IMR-90 (cell line): ENCODE results near the gene MAP2K5. TPM values are rescaled to one million over a fixed set of nuclear protein-coding genes. Genes with fewer than 3 reads are reported as not detected.

Source experiments
- ATAC-seq: fragments of 200-7000 bp; cut with Tn5 transposase; 2 replicates; pipeline ENCODE4 v1.9.1; 2020; ENCODE audit warnings: low read depth, mild to moderate bottlenecking, moderate library complexity
- BruUV-seq: library from RNA; stranded (reverse); fragments of 400-500 nt; replicated peaks from 2 replicates; lab custom pipeline; 2021; lab: Mats Ljungman, UMichigan
- CTCF ChIA-PET: fragments of 300-600 bp; formaldehyde crosslinking; extraction: SDS; loops from one replicate; lab custom pipeline; 2021; ENCODE audit warnings: antibody characterized with exemption; lab: Yijun Ruan, JAX
- POLR2A ChIA-PET: fragments of 300-600 bp; sonication (Branson Sonifier 250); formaldehyde crosslinking; loops from one replicate; lab custom pipeline; 2022; ENCODE audit warnings: antibody characterized with exemption; ENCODE audit not compliant: unreplicated experiment; lab: Charles Lee
- DNase-seq: peaks from one replicate; pipeline ENCODE4 v3.0.0; 2013
- H2AFZ ChIP-seq: replicated peaks from 2 replicates; pipeline ENCODE3; 2013; ENCODE audit warnings: low read length, mild to moderate bottlenecking; ENCODE audit not compliant: poor library complexity
- H2AK5ac ChIP-seq: 2 replicates; pipeline ENCODE4 v1.6.1; 2013; ENCODE audit warnings: low read depth, low read length, inconsistent platforms
- H2AK9ac ChIP-seq: replicated peaks from 2 replicates; pipeline ENCODE3; 2013; ENCODE audit warnings: mild to moderate bottlenecking, low read depth, low read length, moderate library complexity; ENCODE audit not compliant: poor library complexity
- H2BK120ac ChIP-seq: 2 replicates; pipeline ENCODE4 v1.6.1; 2013; ENCODE audit warnings: low read depth, low read length, inconsistent platforms
- H2BK15ac ChIP-seq: 3 replicates; pipeline ENCODE4 v1.6.1; 2013; ENCODE audit warnings: low read depth, low read length, inconsistent platforms
- H2BK20ac ChIP-seq: 2 replicates; pipeline ENCODE4 v1.6.1; 2013; ENCODE audit warnings: low read depth, mild to moderate bottlenecking, inconsistent platforms, low read length, moderate library complexity
- H2BK5ac ChIP-seq: 2 replicates; pipeline ENCODE4 v1.6.1; 2013; ENCODE audit warnings: mild to moderate bottlenecking, low read depth, low read length, inconsistent platforms; ENCODE audit not compliant: poor library complexity, severe bottlenecking
- H3K14ac ChIP-seq: replicated peaks from 2 replicates; pipeline ENCODE4 v1.6.1; 2013; ENCODE audit warnings: low read depth, low read length, inconsistent platforms
- H3K18ac ChIP-seq: 2 replicates; pipeline ENCODE4 v1.6.1; 2013; ENCODE audit warnings: low read depth, low read length, control low read depth
- H3K23ac ChIP-seq: 2 replicates; pipeline ENCODE4 v1.6.1; 2013; ENCODE audit warnings: low read depth, low read length, inconsistent platforms
- H3K27ac ChIP-seq: 2 replicates; pipeline ENCODE4 v1.5.1; 2013; ENCODE audit warnings: mild to moderate bottlenecking, control low read depth, low read length; ENCODE audit not compliant: insufficient read depth
- H3K27me3 ChIP-seq: 2 replicates; pipeline ENCODE4 v1.6.1; 2013; ENCODE audit warnings: low read length; ENCODE audit not compliant: control insufficient read depth, insufficient read depth
- H3K36me3 ChIP-seq: 2 replicates; pipeline ENCODE4 v1.6.1; 2013; ENCODE audit warnings: low read length, mixed read lengths; ENCODE audit not compliant: control insufficient read depth, insufficient read depth
- H3K4ac ChIP-seq: 2 replicates; pipeline ENCODE4 v1.6.1; 2013; ENCODE audit warnings: low read depth, low read length, inconsistent platforms
- H3K4me1 ChIP-seq: 2 replicates; pipeline ENCODE4 v1.6.1; 2013; ENCODE audit warnings: low read length, mixed read lengths; ENCODE audit not compliant: control insufficient read depth, insufficient read depth
- H3K4me2 ChIP-seq: 2 replicates; pipeline ENCODE4 v1.6.1; 2013; ENCODE audit warnings: low read depth, mild to moderate bottlenecking, control low read depth, low read length, moderate library complexity
- H3K4me3 ChIP-seq: 2 replicates; pipeline ENCODE4 v1.5.1; 2013; ENCODE audit warnings: low read depth, mild to moderate bottlenecking, control low read depth, low read length, moderate library complexity; ENCODE audit not compliant: insufficient read depth
- H3K56ac ChIP-seq: 2 replicates; pipeline ENCODE4 v1.6.1; 2013; ENCODE audit warnings: low read length, inconsistent platforms; ENCODE audit not compliant: insufficient read depth; ENCODE audit errors: extremely low read depth
- H3K79me1 ChIP-seq, 2 experiments: 2 replicates each; pipeline ENCODE4 v1.6.1; 2013; ENCODE audit warnings: low read length in 2 of 2, inconsistent platforms in 1 of 2, low read depth in 1 of 2
- H3K9ac ChIP-seq: 2 replicates; pipeline ENCODE4 v1.6.1; 2013; ENCODE audit warnings: low read depth, low read length, control low read depth
- H3K9me1 ChIP-seq: 2 replicates; pipeline ENCODE4 v1.6.1; 2013; ENCODE audit warnings: low read length, inconsistent platforms; ENCODE audit not compliant: insufficient read depth
- H3K9me3 ChIP-seq: 2 replicates; pipeline ENCODE4 v1.6.1; 2013; ENCODE audit warnings: low read length; ENCODE audit not compliant: control insufficient read depth, insufficient read depth
- H4K20me1 ChIP-seq: 2 replicates; pipeline ENCODE4 v1.6.1; 2013; ENCODE audit warnings: low read length, inconsistent platforms; ENCODE audit not compliant: insufficient read depth
- H4K5ac ChIP-seq: 2 replicates; pipeline ENCODE4 v1.6.1; 2013; ENCODE audit warnings: mild to moderate bottlenecking, low read depth, low read length, control low read depth
- H4K8ac ChIP-seq, 2 experiments: 2 replicates each; pipeline ENCODE4 v1.6.1; 2013; ENCODE audit warnings: low read depth in 2 of 2, low read length in 2 of 2, control low read depth in 1 of 2, inconsistent platforms in 1 of 2
- H4K91ac ChIP-seq: 2 replicates; pipeline ENCODE4 v1.6.1; 2013; ENCODE audit warnings: low read depth, low read length, inconsistent platforms; ENCODE audit not compliant: insufficient read depth
- CHD1 ChIP-seq: IDR thresholded peaks from 2 replicates; pipeline ENCODE4 v1.6.1; 2012; ENCODE audit warnings: low read depth, low read length, improper control_type of control experiment
- MAFK ChIP-seq: IDR thresholded peaks from 2 replicates; pipeline ENCODE4 v1.6.1; 2012; ENCODE audit warnings: low read depth, low read length, improper control_type of control experiment
- MAZ ChIP-seq: IDR thresholded peaks from 2 replicates; pipeline ENCODE4 v1.6.1; 2012; ENCODE audit warnings: low read depth, mild to moderate bottlenecking, low read length, improper control_type of control experiment, moderate library complexity, borderline replicate concordance
- MXI1 ChIP-seq: IDR thresholded peaks from 2 replicates; pipeline ENCODE4 v1.6.1; 2012; ENCODE audit warnings: low read depth, mild to moderate bottlenecking, low read length, moderate library complexity, borderline replicate concordance
- NFE2L2 ChIP-seq: fragments of 150-350 bp; IDR thresholded peaks from 2 replicates; pipeline ENCODE4 v1.6.1; 2016; ENCODE audit warnings: low read depth, mild to moderate bottlenecking, low read length
- RAD21 ChIP-seq: IDR thresholded peaks from 2 replicates; pipeline ENCODE4 v1.6.1; 2012; ENCODE audit warnings: low read length, improper control_type of control experiment
- RCOR1 ChIP-seq: IDR thresholded peaks from 2 replicates; pipeline ENCODE4 v1.6.1; 2012; ENCODE audit warnings: mild to moderate bottlenecking, low read length, improper control_type of control experiment; ENCODE audit not compliant: insufficient replicate concordance
- SMC3 ChIP-seq: fragments of 150-350 bp; IDR thresholded peaks from 2 replicates; pipeline ENCODE4 v1.6.1; 2016; ENCODE audit warnings: low read depth, mild to moderate bottlenecking, antibody characterized with exemption, low read length, moderate library complexity
- WGBS, 2 experiments: methylation state at CpG; one replicate each; pipeline versions ENCODE4 v1.1.5 to v1.1.7; 2013; ENCODE audit warnings: missing lambda C conversion rate in 2 of 2; ENCODE audit not compliant: insufficient read length in 1 of 2; ENCODE audit errors: extremely low coverage in 2 of 2; 5-methylcytosine and 5-hydroxymethylcytosine counted together
- dilution Hi-C: fragments of 300-500 bp; cut with HindIII; formaldehyde crosslinking; loops from one replicate; pipeline ENCODE4 v1.14.3; 2018; ENCODE audit warnings: low sequenced_read_pairs; ENCODE audit not compliant: unreplicated experiment
- in situ Hi-C: fragments of 300-500 bp; cut with MboI; formaldehyde crosslinking; loops from 3 replicates; pipeline ENCODE4 v1.14.3; 2019; ENCODE audit warnings: low sequenced_read_pairs, inconsistent platforms, mixed read lengths
- intact Hi-C: fragments of 100-400 bp; cut with micrococcal nuclease; formaldehyde crosslinking; loops from 2 replicates; pipeline ENCODE4 v1.10.0; 2022
- polyA plus RNA-seq, 3 experiments: library from polyadenylated mRNA; depleted of rRNA; stranded (reverse); fragments of >200 nt; gene quantifications; 2 replicates each; pipeline ENCODE4 v1.2.3, GENCODE V29; 2012; ENCODE audit warnings: low replicate concordance in 1 of 3
- total RNA-seq: library from RNA; depleted of rRNA; stranded (reverse); fragments of >200 nt; gene quantifications from 2 replicates; pipeline ENCODE4 v1.2.3, GENCODE V29; 2012
- TF ChIP-seq, protein P1 (sequence below): fragments of 150-350 bp; IDR thresholded peaks from 2 replicates; pipeline ENCODE4 v1.6.1; 2017; ENCODE audit warnings: mild to moderate bottlenecking, antibody characterized with exemption, low read length, low read depth
- TF ChIP-seq, protein P2 (sequence below): conservative IDR thresholded peaks from 2 replicates; pipeline ENCODE4 v1.5.1; 2012; ENCODE audit warnings: mild to moderate bottlenecking, low read depth, low read length, improper control_type of control experiment

MAP2K5 gene
- total and polyA plus RNA-seq, 2 of the 4 experiments (the other 2 are of a cell fraction), result 1.6 to 6.1 TPM

DNA sequence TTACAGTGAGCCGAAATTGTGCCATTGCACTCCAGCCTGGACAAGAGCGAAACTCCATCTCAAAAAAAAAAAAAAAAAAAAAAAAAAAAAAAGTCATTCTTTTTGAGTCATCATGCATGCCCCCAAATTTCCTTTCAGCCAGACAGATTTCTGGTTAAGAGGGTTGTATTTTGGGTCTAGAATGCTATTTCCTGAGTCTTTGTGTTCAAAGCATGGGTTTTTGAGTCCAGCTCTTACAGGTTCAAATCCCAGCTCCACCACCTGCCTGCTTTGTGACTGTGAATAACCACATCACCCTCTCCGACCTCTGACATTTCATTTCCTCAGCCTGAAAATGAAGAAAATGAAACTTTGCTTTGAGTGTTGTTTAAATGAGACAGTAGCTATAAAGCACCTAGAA, 30.9 kb upstream of the MAP2K5 start:
- Histone ChIP-seq H3K9me3 (no peaks in the 10 kb centered on the region), H4K20me1 (no peaks in the 10 kb centered on the region), H3K4ac (peak overlapping the region; percentile 65), H2AK5ac (peak overlapping the region; percentile 14; the same call in 1 of the 2 replicates), H3K4me3 (no peak overlapping the region), H4K8ac (peak overlapping the region in 1 of 2 experiments; percentile 75; a peak in 1 of 4 replicates), H4K5ac (no peak overlapping the region), H3K79me1 (no peaks in the 10 kb centered on the region), H3K14ac (peak overlapping the region; percentile 57), H3K56ac (no peak overlapping the region), H3K27ac (peak overlapping the region; percentile 50; the same call in 1 of the 2 replicates), H3K4me1 (peaks cover 7% of the 10 kb centered on the region), H3K23ac (no peak overlapping the region), H3K36me3 (no peaks in the 10 kb centered on the region), H3K18ac (no peak overlapping the region; the same call in 1 of the 2 replicates), H2AFZ (no peak overlapping the region), H2BK20ac (peak overlapping the region; percentile 88), H3K4me2 (no peak overlapping the region), H2BK5ac (no peak overlapping the region), H3K27me3 (no peaks in the 10 kb centered on the region), H2AK9ac (no peak overlapping the region), H3K9me1 (peaks cover 2% of the 10 kb centered on the region; the same call in 1 of the 2 replicates), H2BK15ac (no peak overlapping the region), H4K91ac (peak overlapping the region; percentile 57; the same call in 1 of the 2 replicates), H3K9ac (no peak overlapping the region), H2BK120ac (peak overlapping the region; percentile 75; the same call in 1 of the 2 replicates)
- ATAC-seq (no peak), DNase-seq (peak; percentile 11)
- TF ChIP-seq MXI1 (no peak), RAD21 (no peak), MAZ (no peak), MAFK (no peak), SMC3 (no peak), CHD1 (no peak), RCOR1 (no peak), NFE2L2 (no peak)
- TF ChIP-seq, protein P1, sequence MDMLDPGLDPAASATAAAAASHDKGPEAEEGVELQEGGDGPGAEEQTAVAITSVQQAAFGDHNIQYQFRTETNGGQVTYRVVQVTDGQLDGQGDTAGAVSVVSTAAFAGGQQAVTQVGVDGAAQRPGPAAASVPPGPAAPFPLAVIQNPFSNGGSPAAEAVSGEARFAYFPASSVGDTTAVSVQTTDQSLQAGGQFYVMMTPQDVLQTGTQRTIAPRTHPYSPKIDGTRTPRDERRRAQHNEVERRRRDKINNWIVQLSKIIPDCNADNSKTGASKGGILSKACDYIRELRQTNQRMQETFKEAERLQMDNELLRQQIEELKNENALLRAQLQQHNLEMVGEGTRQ, result no peak
- TF ChIP-seq, protein P2, sequence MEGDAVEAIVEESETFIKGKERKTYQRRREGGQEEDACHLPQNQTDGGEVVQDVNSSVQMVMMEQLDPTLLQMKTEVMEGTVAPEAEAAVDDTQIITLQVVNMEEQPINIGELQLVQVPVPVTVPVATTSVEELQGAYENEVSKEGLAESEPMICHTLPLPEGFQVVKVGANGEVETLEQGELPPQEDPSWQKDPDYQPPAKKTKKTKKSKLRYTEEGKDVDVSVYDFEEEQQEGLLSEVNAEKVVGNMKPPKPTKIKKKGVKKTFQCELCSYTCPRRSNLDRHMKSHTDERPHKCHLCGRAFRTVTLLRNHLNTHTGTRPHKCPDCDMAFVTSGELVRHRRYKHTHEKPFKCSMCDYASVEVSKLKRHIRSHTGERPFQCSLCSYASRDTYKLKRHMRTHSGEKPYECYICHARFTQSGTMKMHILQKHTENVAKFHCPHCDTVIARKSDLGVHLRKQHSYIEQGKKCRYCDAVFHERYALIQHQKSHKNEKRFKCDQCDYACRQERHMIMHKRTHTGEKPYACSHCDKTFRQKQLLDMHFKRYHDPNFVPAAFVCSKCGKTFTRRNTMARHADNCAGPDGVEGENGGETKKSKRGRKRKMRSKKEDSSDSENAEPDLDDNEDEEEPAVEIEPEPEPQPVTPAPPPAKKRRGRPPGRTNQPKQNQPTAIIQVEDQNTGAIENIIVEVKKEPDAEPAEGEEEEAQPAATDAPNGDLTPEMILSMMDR, result no peak
- in situ Hi-C loops, result no loop called here
- POLR2A ChIA-PET, result no interaction called here
- no TSS peak for BruUV-seq
- dilution Hi-C loops, result no loop called here
- CTCF ChIA-PET, result interaction anchor here (0.8 kb wide), 1 partner anchor 243 kb away, joined by 3 read pairs; no protein-coding TSS in a partner anchor
- WGBS, 2 experiments, result no CpG with 5 or more reads among the region's 3 CpGs
- intact Hi-C loops, result no loop called here
